Esophagus squamous epithelium (tissue), 5 donors: Measurements from ENCODE around the gene APBA2. TPM values are rescaled to one million over a fixed set of nuclear protein-coding genes. Genes with fewer than 3 reads are reported as not detected.

Source experiments
- DNase-seq: peaks from one replicate; lab custom pipeline; 2025; lab: John Stamatoyannopoulos, UW
- H3K27ac ChIP-seq, 4 donors: fragments of 200-600 bp; sonication (generic); one replicate each; pipeline ENCODE4 v1.5.1; 2016 to 2019; ENCODE audit warnings: mild to moderate bottlenecking in 1 of 4
- H3K27me3 ChIP-seq, 4 donors: fragments of 200-600 bp; sonication (generic); 1 replicate in 3 of 4; 2 replicates in 1 of 4; pipeline versions ENCODE4 v1.5.1 to v1.6.0; 2017 to 2021; ENCODE audit warnings: antibody characterized with exemption in 1 of 4
- H3K36me3 ChIP-seq, 3 donors: fragments of 200-600 bp; sonication (generic); one replicate each; pipeline ENCODE4 v1.5.1; 2016 to 2019
- H3K4me1 ChIP-seq, 3 donors: fragments of 200-600 bp; sonication (generic); one replicate each; pipeline ENCODE4 v1.5.1; 2017 to 2019
- H3K4me3 ChIP-seq, 4 donors: fragments of 200-600 bp; sonication (generic); 1 replicate in 3 of 4; 2 replicates in 1 of 4; pipeline ENCODE4 v1.5.1; 2016 to 2019; ENCODE audit warnings: mild to moderate bottlenecking in 2 of 4, moderate library complexity in 1 of 4
- H3K9me3 ChIP-seq, 3 donors: fragments of 200-600 bp; sonication (generic); one replicate each; pipeline ENCODE4 v1.5.1; 2016 to 2019
- CTCF ChIP-seq, 6 experiments: fragments of 450-650 bp in 4 of 6; fragments of 200-600 bp in 2 of 6; sonication (generic) in 2 of 6; IDR thresholded peaks; one replicate each; pipeline ENCODE4 v1.5.1; 2016 to 2019; ENCODE audit warnings: antibody characterized with exemption in 6 of 6, mild to moderate bottlenecking in 4 of 6, moderate library complexity in 4 of 6
- POLR2A ChIP-seq, 4 donors: fragments of 450-650 bp; IDR thresholded peaks; one replicate each; pipeline ENCODE4 v1.6.1; 2017; ENCODE audit warnings: antibody characterized with exemption in 4 of 4, mild to moderate bottlenecking in 4 of 4, moderate library complexity in 3 of 4
- WGBS, 2 donors: methylation state at CpG; one replicate each; pipeline ENCODE4 v1.1.5; 2018; 5-methylcytosine and 5-hydroxymethylcytosine counted together
- intact Hi-C: fragments of 100-400 bp; cut with DNase I; formaldehyde crosslinking; loops from one replicate; pipeline ENCODE4 v1.15.0; 2022
- total RNA-seq, 4 donors: library from RNA; depleted of rRNA; stranded (reverse); fragments of >200 nt; gene quantifications; one replicate each; pipeline ENCODE4 v1.1.0, GENCODE V29; 2016
- donor health status: DM: yes; HTN: yes; CAD: no.

APBA2 gene
- total RNA-seq, 4 donors from 2014 or later = 0.82 to 9.9 (median 1.6) TPM

GRCh38 chr15:28943611-28944230 is 57.9 kb downstream of the APBA2 start:
- H3K27me3 ChIP-seq = no peaks in the 10 kb centered on the region
- intact Hi-C loops = no loop called here
- H3K9me3 ChIP-seq = no peaks in the 10 kb centered on the region
- H3K4me1 ChIP-seq = no peaks in the 10 kb centered on the region
- H3K36me3 ChIP-seq = no peaks in the 10 kb centered on the region
- no peak for DNase-seq
- no peak overlapping the region for H3K27ac ChIP-seq
- no peak overlapping the region for H3K4me3 ChIP-seq
- 74 to 77% methylated on average over 4 to 10 of the region's 11 CpGs for whole genome bisulfite sequencing, 2 donors
- TF ChIP-seq CTCF (IDR thresholded peaks at IDR 0.05) (no peak), POLR2A (IDR thresholded peaks at IDR 0.05) (no peak)

- whole genome bisulfite sequencing, 2 donors = 87 to 92% methylated on average over 11 to 16 of the region's 16 CpGs
- H3K27ac ChIP-seq = no peak overlapping the region
- H3K36me3 ChIP-seq = no peaks in the 10 kb centered on the region
- H3K9me3 ChIP-seq = no peaks in the 10 kb centered on the region
- DNase-seq = no peak
- intact Hi-C loops = no loop called here
- H3K4me3 ChIP-seq = no peak overlapping the region
- H3K27me3 ChIP-seq = no peaks in the 10 kb centered on the region
- TF ChIP-seq POLR2A (IDR thresholded peaks at IDR 0.05) = no peak
- no peak for TF ChIP-seq CTCF (IDR thresholded peaks at IDR 0.05)
- no peaks in the 10 kb centered on the region for H3K4me1 ChIP-seq
Observed at GRCh38 chr15:28944286-28944685, 58.5 kb downstream of the APBA2 start.

GRCh38 chr15:28944696-28945300 is 59.0 kb downstream of the APBA2 start:
- no peaks in the 10 kb centered on the region for H3K4me1 ChIP-seq
- H3K36me3 ChIP-seq = no peaks in the 10 kb centered on the region
- no peak for DNase-seq
- 75 to 80% methylated on average over 7 to 9 of the region's 14 CpGs for WGBS, 2 donors
- H3K27me3 ChIP-seq = no peaks in the 10 kb centered on the region
- TF ChIP-seq CTCF (IDR thresholded peaks at IDR 0.05) (no peak), POLR2A (IDR thresholded peaks at IDR 0.05) (no peak)
- no peaks in the 10 kb centered on the region for H3K9me3 ChIP-seq
- no peak overlapping the region for H3K4me3 ChIP-seq
- intact Hi-C loops = no loop called here
- H3K27ac ChIP-seq = no peak overlapping the region

GRCh38 chr15:28945626-28946230 is 60.0 kb downstream of the APBA2 start:
- no peak for DNase-seq
- TF ChIP-seq POLR2A (IDR thresholded peaks at IDR 0.05) (no peak), CTCF (IDR thresholded peaks at IDR 0.05) (no peak)
- Histone ChIP-seq H3K36me3 (no peaks in the 10 kb centered on the region), H3K4me1 (no peaks in the 10 kb centered on the region), H3K27me3 (no peaks in the 10 kb centered on the region), H3K9me3 (no peaks in the 10 kb centered on the region), H3K4me3 (no peak overlapping the region), H3K27ac (no peak overlapping the region)
- intact Hi-C loops = no loop called here
- 76 to 80% methylated on average over 11 to 13 of the region's 13 CpGs for WGBS, 2 donors

- Histone ChIP-seq H3K4me1 (no peaks in the 10 kb centered on the region), H3K27ac (no peak overlapping the region), H3K9me3 (no peaks in the 10 kb centered on the region), H3K36me3 (no peaks in the 10 kb centered on the region), H3K27me3 (no peaks in the 10 kb centered on the region), H3K4me3 (no peak overlapping the region)
- 81 to 82% methylated on average over 5 to 6 of the region's 7 CpGs for WGBS, 2 donors
- DNase-seq = no peak
- intact Hi-C loops = no loop called here
- TF ChIP-seq CTCF (IDR thresholded peaks at IDR 0.05) = no peak
- no peak for TF ChIP-seq POLR2A (IDR thresholded peaks at IDR 0.05)
Observed at GRCh38 chr15:28946803-28947202, 61.0 kb downstream of the APBA2 start.
